H1 (cell line): ENCODE results near the gene SELENOF. TPM values are rescaled to one million over a fixed set of nuclear protein-coding genes. Genes with fewer than 3 reads are reported as not detected.

Experiments used
- CTCF ChIA-PET: fragments of 300-600 bp; sonication (Branson Sonifier 250); formaldehyde crosslinking; loops from one replicate; lab custom pipeline; 2021; ENCODE audit not compliant: partially characterized antibody; lab: Charles Lee
- POLR2A ChIA-PET: fragments of 300-600 bp; sonication (Branson Sonifier 250); formaldehyde crosslinking; loops from one replicate; lab custom pipeline; 2021; ENCODE audit warnings: inconsistent platforms; ENCODE audit not compliant: partially characterized antibody; lab: Charles Lee
- DNase-seq, 2 experiments: peaks; one replicate each; pipeline versions ENCODE4 v3.0.0 to v3.0.0-alpha.2; 2010 to 2022; ENCODE audit warnings: low spot score in 2 of 2, low read depth in 1 of 2, mixed read lengths in 1 of 2
- FAIRE-seq: peaks from 2 replicates; lab custom pipeline; 2011; peaks lifted over from hg19 to GRCh38; lab: Jason Lieb, UNC
- H2AFZ ChIP-seq: 2 replicates; pipeline ENCODE4 v1.8.1; 2012; ENCODE audit warnings: low read length, inconsistent platforms
- H2AK5ac ChIP-seq: 2 replicates; pipeline ENCODE4 v1.6.1; 2013; ENCODE audit warnings: low read depth, low read length
- H2BK120ac ChIP-seq: replicated peaks from 2 replicates; pipeline ENCODE3; 2013; ENCODE audit warnings: low read depth, low read length, inconsistent platforms
- H2BK12ac ChIP-seq: 2 replicates; pipeline ENCODE4 v1.6.1; 2013; ENCODE audit warnings: low read depth, low read length
- H2BK15ac ChIP-seq: 2 replicates; pipeline ENCODE4 v1.6.1; 2013; ENCODE audit warnings: low read length
- H2BK20ac ChIP-seq: 2 replicates; pipeline ENCODE4 v1.6.1; 2013; ENCODE audit warnings: low read length
- H2BK5ac ChIP-seq: 2 replicates; pipeline ENCODE4 v1.6.1; 2013; ENCODE audit warnings: low read depth, low read length
- H3K14ac ChIP-seq: 2 replicates; pipeline ENCODE4 v1.6.1; 2013; ENCODE audit warnings: inconsistent platforms; ENCODE audit not compliant: insufficient read length
- H3K18ac ChIP-seq: 2 replicates; pipeline ENCODE4 v1.6.1; 2013; ENCODE audit warnings: low read length; ENCODE audit errors: extremely low read depth
- H3K23ac ChIP-seq: 2 replicates; pipeline ENCODE4 v1.6.1; 2013; ENCODE audit warnings: inconsistent platforms; ENCODE audit not compliant: insufficient read length
- H3K23me2 ChIP-seq: 2 replicates; pipeline ENCODE4 v1.6.1; 2013; ENCODE audit warnings: low read depth, low read length
- H3K27ac ChIP-seq: 2 replicates; pipeline ENCODE4 v1.6.1; 2011; ENCODE audit warnings: low read depth, low read length, inconsistent platforms
- H3K27me3 ChIP-seq, 4 experiments: replicated peaks in 1 of 4; 1 replicate in 1 of 4; 2 replicates in 3 of 4; pipeline versions ENCODE4 v1.6.1 to v1.8.1; 2011 to 2013; ENCODE audit warnings: low read length in 3 of 4, mild to moderate bottlenecking in 3 of 4, inconsistent platforms in 2 of 4, mixed read lengths in 2 of 4, moderate library complexity in 1 of 4; ENCODE audit not compliant: control insufficient read depth in 3 of 4, insufficient read depth in 3 of 4; ENCODE audit errors: extremely low read depth in 1 of 4
- H3K36me3 ChIP-seq, 4 experiments: 2 replicates each; pipeline versions ENCODE4 v1.6.1 to v1.8.1; 2011 to 2013; ENCODE audit warnings: mild to moderate bottlenecking in 4 of 4, low read length in 3 of 4, moderate library complexity in 2 of 4, control low read depth in 1 of 4, inconsistent platforms in 1 of 4; ENCODE audit not compliant: insufficient read depth in 4 of 4, control insufficient read depth in 2 of 4
- H3K4ac ChIP-seq: replicated peaks from 2 replicates; pipeline ENCODE3; 2013; ENCODE audit warnings: low read length, low read depth, mixed read lengths, inconsistent platforms; ENCODE audit not compliant: insufficient read length
- H3K4me1 ChIP-seq, 4 experiments: replicated peaks in 1 of 4; 1 replicate in 1 of 4; 2 replicates in 3 of 4; pipeline versions ENCODE4 v1.6.1 to v1.8.1; 2011 to 2013; ENCODE audit warnings: low read length in 3 of 4, inconsistent platforms in 2 of 4, mixed read lengths in 1 of 4; ENCODE audit not compliant: insufficient read depth in 4 of 4, control insufficient read depth in 3 of 4
- H3K4me2 ChIP-seq, 2 experiments: 2 replicates each; pipeline versions ENCODE4 v1.6.1 to v1.8.1; 2011 to 2013; ENCODE audit warnings: low read depth in 2 of 2, low read length in 2 of 2, control low read depth in 1 of 2, inconsistent platforms in 1 of 2, mild to moderate bottlenecking in 1 of 2; ENCODE audit not compliant: insufficient read depth in 1 of 2
- H3K4me3 ChIP-seq, 4 experiments: fragments of 200-600, 300-600 bp in 1 of 4; sonication (generic), shearing (Covaris generic), sonication (Bioruptor Twin) in 1 of 4; 2 replicates each; pipeline versions ENCODE4 v1.5.1 to v1.8.1; 2011 to 2016; ENCODE audit warnings: low read length in 4 of 4, low read depth in 3 of 4, control low read depth in 2 of 4, inconsistent platforms in 2 of 4, mild to moderate bottlenecking in 2 of 4, mixed read lengths in 1 of 4, moderate library complexity in 1 of 4; ENCODE audit not compliant: insufficient read depth in 2 of 4; ENCODE audit errors: extremely low read depth in 1 of 4
- H3K56ac ChIP-seq: replicated peaks from 2 replicates; pipeline ENCODE3; 2013; ENCODE audit warnings: low read depth, mild to moderate bottlenecking, mixed read lengths, low read length, inconsistent platforms; ENCODE audit not compliant: insufficient read length
- H3K79me1 ChIP-seq: 2 replicates; pipeline ENCODE4 v1.6.1; 2013; ENCODE audit warnings: low read depth, low read length, control low read depth
- H3K79me2 ChIP-seq, 2 experiments: 2 replicates each; pipeline versions ENCODE4 v1.6.1 to v1.8.1; 2012 to 2013; ENCODE audit warnings: low read length in 2 of 2, mild to moderate bottlenecking in 2 of 2, inconsistent platforms in 1 of 2; ENCODE audit not compliant: insufficient read depth in 2 of 2, control insufficient read depth in 1 of 2
- H3K9ac ChIP-seq, 4 experiments: replicated peaks in 1 of 4; 1 replicate in 1 of 4; 2 replicates in 3 of 4; pipeline versions ENCODE4 v1.6.1 to v1.8.1; 2011 to 2013; ENCODE audit warnings: low read depth in 3 of 4, low read length in 3 of 4, control low read depth in 2 of 4, mild to moderate bottlenecking in 2 of 4, moderate library complexity in 2 of 4, inconsistent platforms in 1 of 4; ENCODE audit errors: extremely low read depth in 1 of 4
- H3K9me3 ChIP-seq, 2 experiments: 2 replicates each; pipeline versions ENCODE4 v1.6.1 to v1.8.1; 2012 to 2013; ENCODE audit warnings: mild to moderate bottlenecking in 2 of 2, moderate library complexity in 2 of 2, control low read depth in 1 of 2, inconsistent platforms in 1 of 2, low read depth in 1 of 2, low read length in 1 of 2, mixed read lengths in 1 of 2; ENCODE audit not compliant: insufficient read depth in 2 of 2
- H4K20me1 ChIP-seq, 2 experiments: replicated peaks in 1 of 2; 2 replicates each; pipeline versions ENCODE3 to v1.8.1; 2011 to 2013; ENCODE audit warnings: inconsistent platforms in 2 of 2, low read length in 2 of 2, mild to moderate bottlenecking in 1 of 2; ENCODE audit not compliant: insufficient read depth in 2 of 2, control insufficient read depth in 1 of 2
- H4K5ac ChIP-seq: 2 replicates; pipeline ENCODE4 v1.6.1; 2013; ENCODE audit warnings: low read length, low read depth, mixed read lengths, inconsistent platforms; ENCODE audit not compliant: insufficient read length
- H4K8ac ChIP-seq: 2 replicates; pipeline ENCODE4 v1.8.0; 2013; ENCODE audit warnings: mild to moderate bottlenecking, moderate library complexity, low read length, inconsistent platforms; ENCODE audit not compliant: insufficient read depth; ENCODE audit errors: extremely low read depth
- H4K91ac ChIP-seq: replicated peaks from 2 replicates; pipeline ENCODE3; 2013; ENCODE audit warnings: low read length, mixed read lengths, inconsistent platforms; ENCODE audit not compliant: insufficient read length
- CEBPB ChIP-seq: IDR thresholded peaks from 2 replicates; pipeline ENCODE4 v1.6.1; 2012; ENCODE audit warnings: low read depth, low read length
- CTBP2 ChIP-seq: IDR thresholded peaks from 2 replicates; pipeline ENCODE4 v1.7.0; 2011; ENCODE audit warnings: borderline replicate concordance, mild to moderate bottlenecking, moderate library complexity, mixed read lengths, low read length; ENCODE audit not compliant: insufficient read depth, insufficient read length
- CTCF ChIP-seq, 3 experiments: IDR thresholded peaks; 1 replicate in 2 of 3; 2 replicates in 1 of 3; pipeline versions ENCODE4 v1.5.1 to v1.6.1; 2011; ENCODE audit warnings: low read length in 3 of 3, mild to moderate bottlenecking in 3 of 3, inconsistent platforms in 2 of 3, low read depth in 1 of 3, moderate library complexity in 1 of 3; ENCODE audit not compliant: insufficient read depth in 1 of 3; ENCODE audit errors: control extremely low read depth in 1 of 3
- E2F6 ChIP-seq: IDR thresholded peaks from 2 replicates; pipeline ENCODE4 v1.6.1; 2012; ENCODE audit warnings: inconsistent platforms
- MAFK ChIP-seq: IDR thresholded peaks from 2 replicates; pipeline ENCODE4 v1.6.1; 2012; ENCODE audit warnings: low read depth, mild to moderate bottlenecking, improper control_type of control experiment, low read length
- NANOG ChIP-seq: IDR thresholded peaks from 2 replicates; pipeline ENCODE4 v1.6.1; 2011; ENCODE audit warnings: low read length, low read depth, mild to moderate bottlenecking, inconsistent platforms; ENCODE audit not compliant: insufficient read depth, poor library complexity, severe bottlenecking
- NRF1 ChIP-seq: IDR thresholded peaks from 2 replicates; pipeline ENCODE4 v1.6.1; 2011; ENCODE audit warnings: mild to moderate bottlenecking, low read depth, low read length, improper control_type of control experiment
- RBBP5 ChIP-seq: IDR thresholded peaks from 2 replicates; pipeline ENCODE4 v1.7.1; 2012; ENCODE audit warnings: low read depth, mild to moderate bottlenecking, inconsistent platforms, low read length, moderate library complexity, borderline replicate concordance
- RXRA ChIP-seq: IDR thresholded peaks from 2 replicates; pipeline ENCODE4 v1.6.1; 2011; ENCODE audit warnings: low read depth, mild to moderate bottlenecking, low read length, moderate library complexity; ENCODE audit not compliant: insufficient read depth
- SIX5 ChIP-seq: IDR thresholded peaks from 2 replicates; pipeline ENCODE4 v1.6.1; 2011; ENCODE audit warnings: mild to moderate bottlenecking, low read depth, low read length
- TAF7 ChIP-seq: optimal IDR thresholded peaks from 2 replicates; pipeline ENCODE3; 2011; ENCODE audit warnings: low read depth, mild to moderate bottlenecking, inconsistent platforms, low read length, moderate library complexity, borderline replicate concordance
- WGBS, 2 experiments: shearing (Covaris generic) in 1 of 2; methylation state at CpG; one replicate each; pipeline versions ENCODE4 v1.1.6 to v1.1.7; 2013 to 2015; ENCODE audit warnings: low lambda C conversion rate in 2 of 2, mixed read lengths in 2 of 2, inconsistent platforms in 1 of 2, low coverage in 1 of 2, missing lambda C conversion rate in 1 of 2; ENCODE audit not compliant: insufficient replicate concordance in 2 of 2, insufficient coverage in 1 of 2, insufficient read length in 1 of 2; ENCODE audit errors: extremely low coverage in 1 of 2, missing lambda C conversion rate in 1 of 2; 5-methylcytosine and 5-hydroxymethylcytosine counted together
- polyA plus RNA-seq, 7 experiments: library from polyadenylated mRNA; depleted of rRNA in 3 of 7; stranded (reverse) in 5 of 7; unstranded in 2 of 7; fragments of >200 nt in 5 of 7; fragments of 200-250 nt in 2 of 7; gene quantifications; 1 replicate in 5 of 7; 2 replicates in 1 of 7; 4 replicates in 1 of 7; pipeline versions ENCODE4 v1.2.1 to v1.2.3, GENCODE V29; 2011 to 2013; ENCODE audit warnings: missing spikeins in 2 of 7, mixed read lengths in 2 of 7
- total RNA-seq: library from RNA; stranded (reverse); fragmentation: NEBNext Ultra II Directional; extraction: Animal tissue kit (Norgen Biotek cat#: 25700); gene quantifications from 2 replicates; pipeline ENCODE4 v1.2.1, GENCODE V29; 2021

Gene SELENOF
- total and polyA plus RNA-seq, 2 of the 8 experiments (the other 6 are each of a cell fraction or from before 2014, with no cell fraction given), result 70.7 to 163 TPM

GRCh38 chr1:86849756-86850155, 64.2 kb downstream of the SELENOF start:
- H2AFZ ChIP-seq, result no peak overlapping the region
- CTCF ChIA-PET, result interaction anchor here (1.2 to 2.0 kb wide), 3 partner anchors 11 to 38 kb away, joined by 3 to 5 read pairs (median 3); no protein-coding TSS in a partner anchor
- no peak for DNase-seq
- TF ChIP-seq NANOG, result no peak
- TF ChIP-seq SIX5, result no peak
- TF ChIP-seq CTCF (IDR thresholded peaks at IDR 0.05; ENCODE audit: control extremely low read depth in 1 of 3, insufficient read depth in 1 of 3, low read depth in 1 of 3, low read length in 3 of 3), result no peak
- TF ChIP-seq RBBP5, result no peak
- no peak for TF ChIP-seq CTBP2
- no peak for TF ChIP-seq E2F6
- no peak for TF ChIP-seq NRF1
- no peak for TF ChIP-seq TAF7
- no peak for TF ChIP-seq RXRA
- TF ChIP-seq MAFK, result no peak
- no peak for TF ChIP-seq CEBPB

More at GRCh38 chr1:86849756-86850155, 64.2 kb downstream of the SELENOF start:
- Histone ChIP-seq H3K36me3 (no peaks in the 10 kb centered on the region), H3K18ac (no peak overlapping the region), H3K4ac (no peak overlapping the region), H2BK15ac (no peak overlapping the region), H3K4me3 (no peak overlapping the region), H3K27me3 (no peaks in the 10 kb centered on the region), H3K23me2 (no peaks in the 10 kb centered on the region), H3K79me1 (no peaks in the 10 kb centered on the region), H4K20me1 (no peaks in the 10 kb centered on the region), H3K56ac (no peak overlapping the region), H3K9me3 (no peaks in the 10 kb centered on the region), H4K91ac (no peak overlapping the region), H3K23ac (no peak overlapping the region), H2AK5ac (no peak overlapping the region), H2BK12ac (no peak overlapping the region), H2BK20ac (no peak overlapping the region), H3K4me2 (no peak overlapping the region), H3K4me1 (no peaks in the 10 kb centered on the region), H3K14ac (no peak overlapping the region), H4K5ac (no peak overlapping the region), H3K79me2 (no peaks in the 10 kb centered on the region), H3K27ac (no peak overlapping the region), H2BK5ac (no peak overlapping the region), H4K8ac (no peak overlapping the region), H2BK120ac (no peak overlapping the region), H3K9ac (no peak overlapping the region)
- 95% methylated on average over 3 of the region's 3 CpGs; no CpG with 5 or more reads in 1 of the 2 experiments for WGBS, 2 experiments
- POLR2A ChIA-PET, result interaction anchor here (1.2 kb wide), 1 partner anchor 12 kb away, joined by 3 read pairs; no protein-coding TSS in a partner anchor
- no peak for FAIRE-seq
